Osteocyte (in vitro differentiated cells): ENCODE data around the gene RETREG2. TPM values are rescaled to one million over a fixed set of nuclear protein-coding genes. Genes with fewer than 3 reads are reported as not detected.

Source experiments
- DNase-seq: peaks from one replicate; pipeline ENCODE4 v3.0.0; 2021; ENCODE audit warnings: mixed read lengths; ENCODE audit not compliant: unreplicated experiment; ENCODE audit errors: extremely low spot score
- H3K27ac Mint-ChIP-seq: one replicate; pipeline ENCODE4 v1.8.0; 2021; ENCODE audit warnings: mild to moderate bottlenecking, mixed read lengths; ENCODE audit not compliant: unreplicated experiment
- H3K27me3 Mint-ChIP-seq: one replicate; pipeline ENCODE4 v1.8.0; 2021; ENCODE audit warnings: mixed read lengths; ENCODE audit not compliant: unreplicated experiment
- H3K36me3 Mint-ChIP-seq: one replicate; pipeline ENCODE4 v1.8.0; 2021; ENCODE audit warnings: mixed read lengths; ENCODE audit not compliant: unreplicated experiment
- H3K4me1 Mint-ChIP-seq: one replicate; pipeline ENCODE4 v1.8.0; 2021; ENCODE audit warnings: mixed read lengths; ENCODE audit not compliant: unreplicated experiment
- H3K4me3 Mint-ChIP-seq: one replicate; pipeline ENCODE4 v1.8.0; 2021; ENCODE audit warnings: mild to moderate bottlenecking, moderate library complexity, mixed read lengths; ENCODE audit not compliant: unreplicated experiment
- H3K9me3 Mint-ChIP-seq: one replicate; pipeline ENCODE4 v1.8.0; 2021; ENCODE audit warnings: mixed read lengths; ENCODE audit not compliant: unreplicated experiment
- CTCF ChIP-seq: fragments of 200-600 bp; sonication (generic); IDR thresholded peaks from 2 replicates; pipeline ENCODE4 v1.5.0; 2021; ENCODE audit warnings: antibody characterized with exemption, mild to moderate bottlenecking, moderate library complexity
- total RNA-seq: library from RNA; stranded (reverse); gene quantifications from 2 replicates; pipeline ENCODE4 v1.2.1, GENCODE V29; 2021

Gene RETREG2
- total RNA-seq, 1 donor from 2014 or later, result 101 TPM

GRCh38 chr2:219174146-219174545, 3.9 kb upstream of the RETREG2 start:
- DNase-seq, result no peak
- Mint-ChIP-seq H3K27me3 (no peaks in the 10 kb centered on the region), H3K4me1 (peaks cover 29% of the 10 kb centered on the region), H3K36me3 (peaks cover 15% of the 10 kb centered on the region), H3K9me3 (no peaks in the 10 kb centered on the region), H3K27ac (no peak overlapping the region), H3K4me3 (no peak overlapping the region)
- no peak for TF ChIP-seq CTCF

GRCh38 chr2:219174801-219175200, 3.3 kb upstream of the RETREG2 start:
- H3K27me3 Mint-ChIP-seq, result no peaks in the 10 kb centered on the region
- peak overlapping the region; percentile 3 for H3K4me3 Mint-ChIP-seq
- peaks cover 32% of the 10 kb centered on the region for H3K4me1 Mint-ChIP-seq
- no peak overlapping the region for H3K27ac Mint-ChIP-seq
- no peak for DNase-seq
- peaks cover 16% of the 10 kb centered on the region for H3K36me3 Mint-ChIP-seq
- no peak for TF ChIP-seq CTCF
- H3K9me3 Mint-ChIP-seq, result no peaks in the 10 kb centered on the region

GRCh38 chr2:219175486-219175885, 2.6 kb upstream of the RETREG2 start:
- TF ChIP-seq CTCF, result no peak
- Mint-ChIP-seq H3K4me3 (peak overlapping the region; percentile 89), H3K36me3 (peaks cover 19% of the 10 kb centered on the region), H3K9me3 (no peaks in the 10 kb centered on the region), H3K4me1 (peaks cover 32% of the 10 kb centered on the region), H3K27ac (no peak overlapping the region), H3K27me3 (no peaks in the 10 kb centered on the region)
- no peak for DNase-seq

- Mint-ChIP-seq H3K4me3 (peak overlapping the region; percentile 89), H3K27me3 (no peaks in the 10 kb centered on the region), H3K9me3 (no peaks in the 10 kb centered on the region), H3K36me3 (peaks cover 26% of the 10 kb centered on the region), H3K27ac (peak overlapping the region; percentile 67), H3K4me1 (peaks cover 27% of the 10 kb centered on the region)
- peak; percentile 28 for TF ChIP-seq CTCF
- DNase-seq, result no peak
Measured at GRCh38 chr2:219175928-219176817, 1.9 kb upstream of the RETREG2 start.

GRCh38 chr2:219176818-219177551, 1.1 kb upstream of the RETREG2 start, which contains the start of gene CNPPD1:
Gene CNPPD1, minus strand, starts transcription at chr2:219176925. Its CDS starts 97 bp downstream, at chr2:219176828.
- Mint-ChIP-seq H3K9me3 (no peaks in the 10 kb centered on the region), H3K27me3 (no peaks in the 10 kb centered on the region), H3K4me1 (peaks cover 24% of the 10 kb centered on the region), H3K4me3 (peak within 1 kb of the TSS; percentile 89), H3K36me3 (peaks cover 28% of the 10 kb centered on the region), H3K27ac (peak within 1 kb of the TSS; percentile 100)
- DNase-seq, result peak; percentile 93
- no peak for TF ChIP-seq CTCF
